Activated T-cell treated with anti-CD3 and anti-CD28 coated beads, Interleukin-2, amount 50 U/mL, for 4 hours (primary cell): ENCODE data around the gene FAM228A. TPM values are rescaled to one million over a fixed set of nuclear protein-coding genes. Genes with fewer than 3 reads are reported as not detected.
"Not testable (repeated sequence)": the region's sequence is repeated elsewhere in the genome, so short reads cannot be mapped to it uniquely, and the experiment has no call there.

Experiments
- ATAC-seq, 2 donors: fragments of 200-7000 bp; cut with Tn5 transposase; one replicate each; pipeline ENCODE4 v1.10.0; 2021
- DNase-seq: peaks from one replicate; pipeline ENCODE4 v3.0.0-alpha.2; 2020
- H3K27me3 Mint-ChIP-seq: one replicate; pipeline ENCODE4 v1.8.0; 2021; ENCODE audit warnings: low read depth, mixed read lengths
- H3K36me3 Mint-ChIP-seq: one replicate; pipeline ENCODE4 v1.8.0; 2022; ENCODE audit warnings: mixed read lengths; ENCODE audit not compliant: insufficient read depth
- H3K4me1 Mint-ChIP-seq: one replicate; pipeline ENCODE4 v1.8.0; 2021; ENCODE audit warnings: low read depth, mixed read lengths
- H3K4me3 Mint-ChIP-seq: one replicate; pipeline ENCODE4 v1.8.0; 2021; ENCODE audit warnings: mild to moderate bottlenecking, moderate library complexity, mixed read lengths
- H3K9me3 Mint-ChIP-seq: one replicate; pipeline ENCODE4 v1.8.0; 2021; ENCODE audit warnings: mixed read lengths
- total RNA-seq, 3 donors: library from RNA; stranded (reverse); gene quantifications; one replicate each; pipeline ENCODE4 v1.2.1, GENCODE V29; 2021

The FAM228A gene
- total RNA-seq, 3 donors from 2014 or later: not detected

DNA sequence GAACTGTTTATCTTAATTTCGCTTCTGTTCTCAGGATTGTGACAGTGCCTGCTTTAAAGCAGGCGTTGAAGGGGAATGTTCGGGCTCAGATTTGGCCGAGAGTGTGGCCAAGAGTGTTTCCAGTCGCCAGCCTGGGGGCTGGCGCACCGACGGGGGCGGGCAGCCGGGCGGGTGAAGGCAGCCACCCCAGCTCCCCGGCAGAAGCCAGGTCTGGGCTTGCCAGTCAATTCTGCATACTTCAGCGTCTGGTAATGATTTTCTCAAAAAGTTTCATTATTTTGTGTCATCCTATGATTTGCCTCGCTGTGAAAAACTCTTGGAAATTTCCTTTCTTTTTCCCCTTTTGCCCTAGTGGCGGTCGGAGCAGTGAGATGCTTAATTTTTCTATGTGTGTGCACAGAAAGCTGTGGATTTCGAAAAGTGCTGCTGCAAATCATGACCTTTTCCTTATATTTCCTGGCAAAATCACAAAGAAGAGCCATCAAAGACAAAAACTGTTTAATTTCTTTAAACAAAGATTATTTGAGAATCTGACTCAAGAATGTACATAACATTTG is 856 bp downstream of the FAM228A start:
- ATAC-seq: no peak
- H3K4me3 Mint-ChIP-seq: no peak overlapping the region
- no peak for DNase-seq
- no peaks in the 10 kb centered on the region for H3K4me1 Mint-ChIP-seq
- H3K36me3 Mint-ChIP-seq: no peaks in the 10 kb centered on the region
- peaks cover 7% of the 10 kb centered on the region for H3K27me3 Mint-ChIP-seq
- H3K9me3 Mint-ChIP-seq: no peaks in the 10 kb centered on the region

GRCh38 chr2:24176326-24176725 is 1.5 kb downstream of the FAM228A start:
- Mint-ChIP-seq H3K4me3 (no peak overlapping the region), H3K27me3 (peaks cover 7% of the 10 kb centered on the region), H3K36me3 (no peaks in the 10 kb centered on the region), H3K4me1 (no peaks in the 10 kb centered on the region), H3K9me3 (no peaks in the 10 kb centered on the region)
- no peak for DNase-seq
- ATAC-seq: no peak

DNA sequence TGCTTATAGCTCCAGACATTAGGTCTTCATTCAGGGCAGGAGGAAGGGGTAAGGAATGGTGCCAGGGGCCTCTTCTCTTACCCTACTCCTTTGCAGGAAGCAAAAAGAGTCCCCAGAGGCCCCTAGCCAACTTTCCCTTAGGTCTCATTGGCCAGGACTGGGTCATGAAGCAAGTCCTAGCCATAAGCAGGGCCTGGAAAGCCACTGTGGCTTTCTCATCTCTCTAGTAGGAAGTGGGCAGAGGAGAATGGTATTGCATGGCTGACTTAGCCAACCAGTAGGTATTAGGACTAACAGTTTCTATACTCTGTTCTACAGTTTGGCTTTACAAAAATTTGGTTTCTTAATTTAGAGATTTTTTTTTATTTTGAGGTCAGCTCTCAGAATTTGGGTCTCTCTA is 4.8 kb downstream of the FAM228A start:
- DNase-seq (no peak), ATAC-seq (no peak)
- Mint-ChIP-seq H3K36me3 (no peaks in the 10 kb centered on the region), H3K27me3 (no peaks in the 10 kb centered on the region), H3K4me3 (no peak overlapping the region), H3K9me3 (no peaks in the 10 kb centered on the region), H3K4me1 (no peaks in the 10 kb centered on the region)

- H3K36me3 Mint-ChIP-seq: no peaks in the 10 kb centered on the region
- no peaks in the 10 kb centered on the region for H3K9me3 Mint-ChIP-seq
- ATAC-seq (no peak), DNase-seq (no peak)
- no peaks in the 10 kb centered on the region for H3K4me1 Mint-ChIP-seq
- H3K4me3 Mint-ChIP-seq: no peak overlapping the region
- H3K27me3 Mint-ChIP-seq: no peaks in the 10 kb centered on the region
Measured at GRCh38 chr2:24181849-24182248, 7.0 kb downstream of the FAM228A start.

GRCh38 chr2:24182507-24182906 is 7.7 kb downstream of the FAM228A start:
- Mint-ChIP-seq H3K4me3 (no peak overlapping the region), H3K36me3 (no peaks in the 10 kb centered on the region), H3K4me1 (no peaks in the 10 kb centered on the region), H3K9me3 (peaks cover 4% of the 10 kb centered on the region), H3K27me3 (no peaks in the 10 kb centered on the region)
- no peak for DNase-seq
- ATAC-seq: no peak

DNA sequence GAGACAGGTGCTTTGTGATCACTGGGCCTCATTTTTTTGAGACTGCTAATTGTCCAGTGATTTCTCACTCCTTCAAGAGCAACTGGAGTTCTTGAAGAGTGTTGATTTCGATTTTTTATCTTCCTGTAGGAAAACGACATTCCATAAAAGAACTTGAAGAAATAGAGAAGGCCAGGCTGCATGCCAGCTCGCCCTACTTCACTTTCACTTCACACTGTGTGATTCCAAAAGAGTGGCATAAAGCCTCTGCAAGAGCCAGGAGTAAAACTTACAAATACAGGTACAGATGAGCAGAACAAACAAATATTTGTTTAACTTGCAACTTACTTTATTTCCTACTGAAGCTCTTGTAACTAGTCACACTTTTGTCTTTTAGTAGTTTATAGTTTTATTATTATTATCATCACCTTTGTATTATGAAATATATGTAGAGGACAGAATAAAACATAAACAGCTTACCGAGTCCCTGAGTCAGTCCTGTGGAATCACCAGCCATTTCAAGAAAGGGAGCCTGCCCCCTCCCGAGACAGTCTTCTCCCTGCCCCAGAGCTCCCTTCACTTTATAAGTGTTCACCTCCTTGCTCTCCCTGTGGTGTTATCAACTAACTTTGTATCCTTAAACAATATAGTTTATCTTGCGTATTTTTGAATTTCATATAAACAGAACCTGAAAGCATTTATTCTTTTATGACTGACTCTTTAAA is 8.7 kb downstream of the FAM228A start:
- Mint-ChIP-seq H3K4me1 (no peaks in the 10 kb centered on the region), H3K9me3 (peaks cover 10% of the 10 kb centered on the region), H3K27me3 (no peaks in the 10 kb centered on the region), H3K36me3 (no peaks in the 10 kb centered on the region), H3K4me3 (no peak overlapping the region)
- DNase-seq: no peak
- ATAC-seq: no peak

DNA sequence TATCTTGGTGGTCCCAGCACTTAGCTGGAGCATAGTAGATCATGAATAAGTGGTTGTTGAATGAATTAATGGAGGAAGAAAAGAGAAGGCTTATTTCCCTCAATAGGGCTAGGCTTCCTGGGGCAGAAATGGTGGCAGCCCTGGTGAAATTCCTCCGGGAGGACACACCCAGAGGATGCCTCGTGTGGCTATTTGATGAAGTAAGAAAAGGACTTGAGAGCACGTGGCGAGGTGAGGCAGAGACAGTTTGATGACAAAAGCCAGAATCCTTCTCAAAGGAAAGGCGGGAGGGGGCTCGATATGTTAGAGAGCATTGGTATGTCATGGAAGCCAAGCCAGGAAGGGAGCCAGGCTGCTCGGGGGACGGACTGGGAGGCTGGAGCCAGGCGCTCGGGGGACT is 14.7 kb downstream of the FAM228A start:
- H3K4me1 Mint-ChIP-seq: no peaks in the 10 kb centered on the region
- no peak overlapping the region for H3K4me3 Mint-ChIP-seq
- no peak for DNase-seq
- H3K9me3 Mint-ChIP-seq: peaks cover 10% of the 10 kb centered on the region
- H3K27me3 Mint-ChIP-seq: peaks cover 2% of the 10 kb centered on the region
- no peak for ATAC-seq
- peaks cover 2% of the 10 kb centered on the region for H3K36me3 Mint-ChIP-seq

DNA sequence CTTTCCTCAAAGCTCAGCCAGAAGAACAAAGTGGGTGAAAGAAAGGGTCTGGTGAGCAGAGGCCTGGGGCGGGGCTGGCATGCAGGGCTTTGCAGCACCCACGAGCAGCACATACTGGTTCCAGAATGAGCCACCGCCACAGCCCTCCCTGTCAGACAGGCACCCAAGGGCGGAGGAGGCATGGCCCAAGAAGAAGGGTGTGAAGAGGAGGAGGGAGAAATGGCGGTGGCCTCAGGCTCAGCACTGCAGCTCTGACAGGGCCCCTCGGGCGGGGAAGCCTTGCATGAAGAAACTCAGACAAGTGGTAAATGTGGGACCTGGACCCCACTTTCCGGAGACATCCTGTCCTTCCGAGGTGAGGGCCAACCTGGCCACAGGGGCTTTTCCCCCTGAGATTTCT is 15.7 kb downstream of the FAM228A start:
- ATAC-seq: no peak
- Mint-ChIP-seq H3K4me3 (no peak overlapping the region), H3K27me3 (peaks cover 2% of the 10 kb centered on the region), H3K4me1 (no peaks in the 10 kb centered on the region), H3K36me3 (peaks cover 2% of the 10 kb centered on the region), H3K9me3 (peaks cover 10% of the 10 kb centered on the region)
- no peak for DNase-seq

- H3K36me3 Mint-ChIP-seq: peaks cover 2% of the 10 kb centered on the region
- no peak overlapping the region for H3K4me3 Mint-ChIP-seq
- no peak for DNase-seq
- H3K4me1 Mint-ChIP-seq: no peaks in the 10 kb centered on the region
- peaks cover 2% of the 10 kb centered on the region for H3K27me3 Mint-ChIP-seq
- peaks cover 10% of the 10 kb centered on the region for H3K9me3 Mint-ChIP-seq
- ATAC-seq: no peak
Measured at GRCh38 chr2:24191156-24191555, 16.3 kb downstream of the FAM228A start.

GRCh38 chr2:24191848-24192247 is 17.0 kb downstream of the FAM228A start:
- Mint-ChIP-seq H3K4me1 (no peaks in the 10 kb centered on the region), H3K4me3 (no peak overlapping the region), H3K27me3 (peaks cover 2% of the 10 kb centered on the region), H3K9me3 (peaks cover 15% of the 10 kb centered on the region), H3K36me3 (peaks cover 2% of the 10 kb centered on the region)
- ATAC-seq: no peak
- DNase-seq: no peak

DNA sequence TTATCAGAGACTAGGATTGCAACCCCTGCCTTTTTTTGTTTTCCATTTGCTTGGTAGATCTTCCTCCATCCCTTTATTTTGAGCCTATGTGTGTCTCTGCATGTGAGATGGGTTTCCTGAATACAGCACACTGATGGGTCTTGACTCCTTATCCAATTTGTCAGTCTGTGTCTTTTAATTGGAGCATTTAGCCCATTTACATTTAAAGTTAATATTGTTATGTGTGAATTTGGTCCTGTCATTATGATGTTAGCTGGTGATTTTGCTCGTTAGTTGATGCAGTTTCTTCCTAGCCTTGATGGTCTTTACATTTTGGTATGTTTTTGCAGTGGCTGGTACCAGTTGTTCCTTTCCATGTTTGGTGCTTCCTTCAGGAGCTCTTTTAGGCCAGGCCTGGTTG is 22.4 kb downstream of the FAM228A start:
- ATAC-seq, H3K4me3 Mint-ChIP-seq, DNase-seq, H3K36me3 Mint-ChIP-seq, H3K9me3 Mint-ChIP-seq, H3K27me3 Mint-ChIP-seq, H3K4me1 Mint-ChIP-seq: not testable (repeated sequence)

DNA sequence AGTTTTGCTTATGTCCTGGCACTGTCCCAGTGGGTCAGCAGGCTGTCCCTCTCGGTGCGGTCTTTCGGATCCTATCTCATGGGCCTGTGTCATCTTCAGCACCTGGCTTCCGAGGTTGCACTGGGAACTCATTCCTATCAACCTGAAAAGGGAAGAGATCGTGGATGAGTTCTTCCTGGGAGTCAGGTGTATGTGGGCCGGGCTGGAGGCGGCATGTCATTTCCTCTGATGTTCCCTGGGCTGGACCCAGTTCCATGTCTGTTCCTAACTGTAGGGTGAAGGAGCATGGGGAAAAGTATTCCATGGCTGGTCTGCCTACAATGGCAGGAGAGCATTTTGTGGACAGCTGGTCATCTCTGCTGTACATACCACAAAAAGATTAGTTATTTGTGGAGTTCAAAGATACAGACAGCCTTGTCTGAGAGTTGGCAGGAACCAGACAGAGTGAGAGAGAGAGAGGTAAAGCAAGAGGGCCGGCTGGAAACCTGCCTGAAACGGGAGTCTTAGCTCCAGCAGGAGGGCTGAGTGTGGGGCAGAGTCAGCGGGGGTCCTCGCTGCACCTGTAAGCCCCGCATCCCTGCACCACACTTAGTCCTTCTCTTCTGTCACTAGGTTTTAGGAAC is 25.2 kb downstream of the FAM228A start:
- ATAC-seq: no peak
- H3K36me3 Mint-ChIP-seq: peaks cover 24% of the 10 kb centered on the region
- H3K27me3 Mint-ChIP-seq: no peaks in the 10 kb centered on the region
- peaks cover 7% of the 10 kb centered on the region for H3K9me3 Mint-ChIP-seq
- no peak overlapping the region for H3K4me3 Mint-ChIP-seq
- no peak for DNase-seq
- H3K4me1 Mint-ChIP-seq: no peaks in the 10 kb centered on the region

- no peaks in the 10 kb centered on the region for H3K4me1 Mint-ChIP-seq
- no peaks in the 10 kb centered on the region for H3K27me3 Mint-ChIP-seq
- no peak overlapping the region for H3K4me3 Mint-ChIP-seq
- ATAC-seq (no peak), DNase-seq (no peak)
- H3K36me3 Mint-ChIP-seq: peaks cover 30% of the 10 kb centered on the region
- H3K9me3 Mint-ChIP-seq: peaks cover 7% of the 10 kb centered on the region
Measured at GRCh38 chr2:24200799-24201198, 25.9 kb downstream of the FAM228A start.

GRCh38 chr2:24203029-24203786 is 28.4 kb downstream of the FAM228A start:
- peaks cover 50% of the 10 kb centered on the region for H3K36me3 Mint-ChIP-seq
- DNase-seq: no peak

GRCh38 chr2:24203787-24204150 is 28.9 kb downstream of the FAM228A start:
- DNase-seq: no peak
- no peaks in the 10 kb centered on the region for H3K27me3 Mint-ChIP-seq
- H3K36me3 Mint-ChIP-seq: peaks cover 55% of the 10 kb centered on the region
- no peaks in the 10 kb centered on the region for H3K9me3 Mint-ChIP-seq
- no peaks in the 10 kb centered on the region for H3K4me1 Mint-ChIP-seq
- no peak for ATAC-seq
- no peak overlapping the region for H3K4me3 Mint-ChIP-seq

More at GRCh38 chr2:24203029-24203786, 28.4 kb downstream of the FAM228A start:
- ATAC-seq: no peak
- Mint-ChIP-seq H3K4me1 (no peaks in the 10 kb centered on the region), H3K4me3 (no peak overlapping the region), H3K9me3 (no peaks in the 10 kb centered on the region), H3K27me3 (no peaks in the 10 kb centered on the region)
